Sigmoid colon (tissue), 7 donors: Measurements from ENCODE around the gene ARHGAP40. TPM values are rescaled to one million over a fixed set of nuclear protein-coding genes. Genes with fewer than 3 reads are reported as not detected.

Source experiments
- DNase-seq: peaks from one replicate; pipeline ENCODE4 v3.0.0-alpha.2; 2019
- H3K27ac ChIP-seq, 4 donors: fragments of 200-600 bp; sonication (generic); one replicate each; pipeline ENCODE4 v1.5.1; 2016 to 2019; ENCODE audit warnings: mild to moderate bottlenecking in 1 of 4
- H3K27me3 ChIP-seq, 3 donors: fragments of 200-600 bp; sonication (generic); one replicate each; pipeline ENCODE4 v1.5.1; 2019; ENCODE audit warnings: mild to moderate bottlenecking in 1 of 3
- H3K36me3 ChIP-seq, 4 donors: fragments of 200-600 bp; sonication (generic); one replicate each; pipeline ENCODE4 v1.5.1; 2016 to 2019
- H3K4me1 ChIP-seq, 4 donors: fragments of 200-600 bp; sonication (generic); one replicate each; pipeline ENCODE4 v1.5.1; 2017 to 2019
- H3K4me3 ChIP-seq, 4 donors: fragments of 200-600 bp; sonication (generic); one replicate each; pipeline ENCODE4 v1.5.1; 2017 to 2019; ENCODE audit warnings: mild to moderate bottlenecking in 2 of 4, moderate library complexity in 1 of 4
- H3K9me3 ChIP-seq, 4 donors: fragments of 200-600 bp in 3 of 4; sonication (generic) in 3 of 4; one replicate each; pipeline versions ENCODE4 v1.5.1 to v1.6.1; 2013 to 2019
- CTCF ChIP-seq, 4 experiments: fragments of 450-650 bp in 3 of 4; fragments of 200-600 bp in 1 of 4; IDR thresholded peaks; one replicate each; pipeline ENCODE4 v1.5.1; 2016 to 2019; ENCODE audit warnings: antibody characterized with exemption in 4 of 4, mild to moderate bottlenecking in 3 of 4, moderate library complexity in 2 of 4
- EP300 ChIP-seq, 4 donors: sonication (generic); formaldehyde crosslinking; IDR thresholded peaks; one replicate each; pipeline ENCODE4 v1.6.1; 2017; ENCODE audit warnings: antibody characterized with exemption in 4 of 4
- POLR2A ChIP-seq, 2 donors: fragments of 450-650 bp; IDR thresholded peaks; one replicate each; pipeline ENCODE4 v1.6.1; 2016; ENCODE audit warnings: antibody characterized with exemption in 2 of 2, mild to moderate bottlenecking in 2 of 2, moderate library complexity in 2 of 2
- POLR2AphosphoS5 ChIP-seq, 4 donors: sonication (generic); formaldehyde crosslinking; IDR thresholded peaks; one replicate each; pipeline ENCODE4 v1.6.1; 2017; ENCODE audit warnings: antibody characterized with exemption in 4 of 4
- WGBS, 2 donors: extraction: QIAGEN DNeasy Blood & Tissue Kit; methylation state at CpG; one replicate each; pipeline ENCODE4 v1.1.7; 2013; 5-methylcytosine and 5-hydroxymethylcytosine counted together
- intact Hi-C: fragments of 100-400 bp; cut with DNase I; formaldehyde crosslinking; loops from one replicate; pipeline ENCODE4 v1.15.1; 2023
- polyA plus RNA-seq, 3 donors: library from polyadenylated mRNA; stranded (reverse); fragments of 200-250 nt; gene quantifications; one replicate each; pipeline ENCODE4 v1.2.3, GENCODE V29; 2013
- total RNA-seq, 4 donors: library from RNA; depleted of rRNA; stranded (reverse); fragments of >200 nt; gene quantifications; one replicate each; pipeline ENCODE4 v1.1.0, GENCODE V29; 2016
- donor health status: healthy with polysubstance abuse.
- donor health status: Bipolar disorder and iron deficiency.
- donor health status: healthy.

The ARHGAP40 gene
- total and polyA plus RNA-seq, 7 donors: not detected

GRCh38 chr20:38607351-38607750, 5.7 kb downstream of the ARHGAP40 start:
- intact Hi-C loops: no loop called here
- Histone ChIP-seq H3K36me3 (no peaks in the 10 kb centered on the region), H3K4me3 (no peak overlapping the region), H3K4me1 (no peaks in the 10 kb centered on the region), H3K9me3 (no peaks in the 10 kb centered on the region), H3K27me3 (peaks cover 11 to 49% (median 13%) of the 10 kb centered on the region in 3 donors), H3K27ac (no peak overlapping the region)
- 36 to 55% methylated on average over 12 of the region's 12 CpGs for WGBS, 2 donors
- no peak for TF ChIP-seq CTCF (IDR thresholded peaks at IDR 0.05)
- no peak for DNase-seq

- Histone ChIP-seq H3K27me3 (peaks cover 6 to 41% (median 7%) of the 10 kb centered on the region in 3 donors), H3K36me3 (no peaks in the 10 kb centered on the region), H3K9me3 (no peaks in the 10 kb centered on the region), H3K4me1 (no peaks in the 10 kb centered on the region), H3K4me3 (no peak overlapping the region), H3K27ac (no peak overlapping the region)
- TF ChIP-seq POLR2A (IDR thresholded peaks at IDR 0.05) (no peak), CTCF (IDR thresholded peaks at IDR 0.05) (no peak), POLR2AphosphoS5 (IDR thresholded peaks at IDR 0.05) (no peak), EP300 (IDR thresholded peaks at IDR 0.05) (no peak)
- intact Hi-C loops: no loop called here
- DNase-seq: no peak
- 76 to 81% methylated on average over 4 of the region's 4 CpGs for WGBS, 2 donors
Measured at GRCh38 chr20:38608188-38608587, 6.6 kb downstream of the ARHGAP40 start.

GRCh38 chr20:38609815-38610214, 8.2 kb downstream of the ARHGAP40 start:
- no peak for DNase-seq
- no peaks in the 10 kb centered on the region for H3K36me3 ChIP-seq
- TF ChIP-seq CTCF (IDR thresholded peaks at IDR 0.05) (no peak), POLR2A (IDR thresholded peaks at IDR 0.05) (no peak), EP300 (IDR thresholded peaks at IDR 0.05) (no peak), POLR2AphosphoS5 (IDR thresholded peaks at IDR 0.05) (no peak)
- no peaks in the 10 kb centered on the region for H3K4me1 ChIP-seq
- WGBS, 2 donors: 88 to 90% methylated on average over 4 of the region's 4 CpGs
- H3K4me3 ChIP-seq: no peak overlapping the region
- H3K27ac ChIP-seq: no peak overlapping the region
- intact Hi-C loops: no loop called here
- no peaks in the 10 kb centered on the region for H3K9me3 ChIP-seq
- H3K27me3 ChIP-seq: peaks cover 0 to 24% (median 0%) of the 10 kb centered on the region in 3 donors

- intact Hi-C loops: no loop called here
- WGBS, 2 donors: 72 to 76% methylated on average over 5 of the region's 5 CpGs
- H3K4me1 ChIP-seq: no peaks in the 10 kb centered on the region
- H3K9me3 ChIP-seq: no peaks in the 10 kb centered on the region
- H3K36me3 ChIP-seq: no peaks in the 10 kb centered on the region
- peaks cover 0 to 21% (median 0%) of the 10 kb centered on the region in 3 donors for H3K27me3 ChIP-seq
- no peak for DNase-seq
- no peak overlapping the region for H3K4me3 ChIP-seq
- no peak for TF ChIP-seq CTCF (IDR thresholded peaks at IDR 0.05)
- H3K27ac ChIP-seq: no peak overlapping the region
Measured at GRCh38 chr20:38610521-38610920, 8.9 kb downstream of the ARHGAP40 start.

GRCh38 chr20:38612751-38613515, 11.3 kb downstream of the ARHGAP40 start:
- Histone ChIP-seq H3K4me3 (no peak overlapping the region), H3K36me3 (no peaks in the 10 kb centered on the region), H3K27me3 (peaks cover 0 to 23% (median 0%) of the 10 kb centered on the region in 3 donors), H3K9me3 (no peaks in the 10 kb centered on the region), H3K27ac (no peak overlapping the region), H3K4me1 (no peaks in the 10 kb centered on the region)
- intact Hi-C loops: no loop called here
- no peak for TF ChIP-seq EP300 (IDR thresholded peaks at IDR 0.05)
- DNase-seq: no peak
- 54 to 62% methylated on average over 5 of the region's 5 CpGs for WGBS, 2 donors
